HepG2 (cell line): Measurements from ENCODE around the gene KCTD13. TPM values are rescaled to one million over a fixed set of nuclear protein-coding genes. Genes with fewer than 3 reads are reported as not detected.

Experiments used
- ATAC-seq: fragments of 200-7000 bp; cut with Tn5 transposase; 3 replicates; pipeline ENCODE4 v1.9.1; 2020; ENCODE audit warnings: mild to moderate bottlenecking, moderate library complexity
- BruUV-seq: library from RNA; stranded (reverse); fragments of 400-500 nt; replicated peaks from 2 replicates; lab custom pipeline; 2021; lab: Mats Ljungman, UMichigan
- CTCF ChIA-PET: fragments of 300-600 bp; formaldehyde crosslinking; extraction: SDS; loops from one replicate; lab custom pipeline; 2021; ENCODE audit warnings: low total read pairs, inconsistent platforms, low intra/inter-chr PET ratio; lab: Yijun Ruan, JAX
- POLR2A ChIA-PET: fragments of 350-600 bp; sonication (Branson Sonifier 250); formaldehyde crosslinking; loops from one replicate; lab custom pipeline; 2020; ENCODE audit warnings: antibody characterized with exemption, inconsistent platforms; lab: Yijun Ruan, JAX
- DNase-seq: peaks from one replicate; pipeline ENCODE4 v3.0.0-alpha.2; 2015; ENCODE audit warnings: low spot score
- FAIRE-seq: peaks from 3 replicates; lab custom pipeline; 2011; peaks lifted over from hg19 to GRCh38; lab: Jason Lieb, UNC
- H2AFZ ChIP-seq: one replicate; pipeline ENCODE4 v1.6.1; 2011; ENCODE audit warnings: low read length, inconsistent platforms
- H3K27ac ChIP-seq: fragments of 300-600 bp; 3 replicates; pipeline ENCODE4 v1.8.0; 2011; ENCODE audit warnings: mixed run types, mild to moderate bottlenecking, mixed read lengths, low read length, inconsistent platforms; ENCODE audit not compliant: insufficient read depth; ENCODE audit errors: extremely low read length
- H3K27me3 ChIP-seq, 2 experiments: fragments of 200-600 bp in 1 of 2; 2 replicates in 1 of 2; 3 replicates in 1 of 2; pipeline versions ENCODE4 v1.6.0 to v1.8.0; 2011; ENCODE audit warnings: low read length in 2 of 2, mild to moderate bottlenecking in 2 of 2, moderate library complexity in 2 of 2, inconsistent platforms in 1 of 2; ENCODE audit not compliant: insufficient read depth in 2 of 2, control insufficient read depth in 1 of 2
- H3K36me3 ChIP-seq, 2 experiments: fragments of 200-600 bp in 1 of 2; replicated peaks in 1 of 2; 2 replicates in 1 of 2; 3 replicates in 1 of 2; pipeline versions ENCODE4 v1.5.1 to v1.8.0; 2011; ENCODE audit warnings: low read length in 2 of 2, inconsistent platforms in 1 of 2; ENCODE audit not compliant: insufficient read depth in 2 of 2, control insufficient read depth in 1 of 2
- H3K4me1 ChIP-seq: 2 replicates; pipeline ENCODE4 v1.5.1; 2012; ENCODE audit warnings: low read length, inconsistent platforms; ENCODE audit not compliant: insufficient read depth
- H3K4me2 ChIP-seq: 2 replicates; pipeline ENCODE4 v1.6.0; 2011; ENCODE audit warnings: low read depth, low read length, inconsistent platforms
- H3K4me3 ChIP-seq, 3 experiments: fragments of 200-600 bp in 1 of 3; sonication (generic), shearing (Covaris generic) in 1 of 3; replicated peaks in 1 of 3; 2 replicates each; pipeline ENCODE4 v1.5.1; 2011 to 2016; ENCODE audit warnings: low read length in 3 of 3, inconsistent platforms in 2 of 3, low read depth in 2 of 3, mild to moderate bottlenecking in 2 of 3, control low read depth in 1 of 3, mixed read lengths in 1 of 3; ENCODE audit not compliant: insufficient read depth in 1 of 3
- H3K79me2 ChIP-seq: one replicate; pipeline ENCODE4 v1.6.1; 2011; ENCODE audit warnings: low read length, inconsistent platforms; ENCODE audit not compliant: insufficient read depth
- H3K9ac ChIP-seq: 2 replicates; pipeline ENCODE4 v1.6.0; 2011; ENCODE audit warnings: mild to moderate bottlenecking, low read depth, low read length, inconsistent platforms; ENCODE audit not compliant: insufficient read depth
- H3K9me3 ChIP-seq: 2 replicates; pipeline ENCODE4 v1.5.1; 2012; ENCODE audit warnings: mild to moderate bottlenecking, low read length
- H4K20me1 ChIP-seq: 2 replicates; pipeline ENCODE4 v1.6.0; 2011; ENCODE audit warnings: inconsistent platforms, mild to moderate bottlenecking, low read length, moderate library complexity; ENCODE audit not compliant: insufficient read depth
- ATM ChIP-seq: fragments of 450-650 bp; IDR thresholded peaks from 2 replicates; pipeline ENCODE4 v1.7.1; 2017; ENCODE audit warnings: mild to moderate bottlenecking, borderline replicate concordance
- HNRNPLL ChIP-seq: fragments of 200-400 bp; formaldehyde crosslinking; IDR thresholded peaks from 2 replicates; pipeline ENCODE4 v1.6.1; 2017; ENCODE audit warnings: mild to moderate bottlenecking, low read depth, low read length; ENCODE audit not compliant: poor library complexity, severe bottlenecking
- IKZF4 ChIP-seq: sonication (generic); formaldehyde crosslinking; IDR thresholded peaks from 2 replicates; pipeline ENCODE4 v1.5.1; 2020; ENCODE audit warnings: borderline replicate concordance, mild to moderate bottlenecking, low read depth, missing genetic modification reagents; ENCODE audit errors: not compliant biosample characterization
- KLF6 ChIP-seq: IDR thresholded peaks from 2 replicates; pipeline ENCODE4 v1.8.0; 2016; ENCODE audit warnings: missing biosample characterization, missing genetic modification reagents
- MIER3 ChIP-seq: IDR thresholded peaks from 2 replicates; pipeline ENCODE4 v1.6.1; 2016; ENCODE audit warnings: missing compliant biosample characterization, borderline replicate concordance
- NCOA5 ChIP-seq: sonication (generic); formaldehyde crosslinking; IDR thresholded peaks from 2 replicates; pipeline ENCODE4 v1.4.0; 2020; ENCODE audit warnings: missing genetic modification reagents
- RELA ChIP-seq: sonication (generic); formaldehyde crosslinking; IDR thresholded peaks from 2 replicates; pipeline ENCODE4 v1.4.0; 2020; ENCODE audit warnings: missing genetic modification reagents
- SAFB2 ChIP-seq: sonication (generic); formaldehyde crosslinking; IDR thresholded peaks from 2 replicates; pipeline ENCODE4 v1.5.1; 2020; ENCODE audit warnings: missing genetic modification reagents, low read depth, mild to moderate bottlenecking, borderline replicate concordance
- ZNF34 ChIP-seq: sonication (generic); formaldehyde crosslinking; IDR thresholded peaks from 2 replicates; pipeline ENCODE4 v1.4.0; 2020; ENCODE audit warnings: mild to moderate bottlenecking, missing genetic modification reagents, borderline replicate concordance
- ZNF430 ChIP-seq: sonication (generic); formaldehyde crosslinking; IDR thresholded peaks from 2 replicates; pipeline ENCODE4 v1.9.0; 2021; ENCODE audit warnings: mild to moderate bottlenecking, missing genetic modification reagents
- ZNF780A ChIP-seq: sonication (generic); formaldehyde crosslinking; IDR thresholded peaks from 2 replicates; pipeline ENCODE4 v1.8.0; 2022; ENCODE audit warnings: mild to moderate bottlenecking, missing genetic modification reagents, moderate library complexity
- ZNF782 ChIP-seq: sonication (generic); formaldehyde crosslinking; IDR thresholded peaks from 2 replicates; pipeline ENCODE4 v1.4.0; 2020; ENCODE audit warnings: missing genetic modification reagents, mild to moderate bottlenecking, borderline replicate concordance
- ZSCAN5A ChIP-seq: sonication (generic); formaldehyde crosslinking; IDR thresholded peaks from 2 replicates; pipeline ENCODE4 v1.8.0; 2022; ENCODE audit warnings: mild to moderate bottlenecking, missing genetic modification reagents, borderline replicate concordance
- WGBS: methylation state at CpG from one replicate; pipeline ENCODE4 v1.1.6; 2017; ENCODE audit warnings: low lambda C conversion rate; 5-methylcytosine and 5-hydroxymethylcytosine counted together
- in situ Hi-C: cut with HindIII; loops from 2 replicates; pipeline ENCODE4 v1.10.0; 2017; ENCODE audit warnings: low pct_unique_long_range_greater_than_20kb; ENCODE audit not compliant: extremely low pct_ligation_motif_present
- intact Hi-C: fragments of 100-400 bp; cut with micrococcal nuclease; formaldehyde crosslinking; loops from one replicate; pipeline ENCODE4 v1.10.0; 2022; ENCODE audit not compliant: unreplicated experiment
- polyA plus RNA-seq, 8 experiments: library from polyadenylated mRNA; depleted of rRNA in 3 of 8; stranded (reverse) in 7 of 8; unstranded in 1 of 8; fragments of >200 nt; fragmentation: Illumina TruSeq in 4 of 8; extraction: Trizol in 4 of 8; gene quantifications; 2 replicates each; pipeline versions ENCODE4 v1.2.1 to v1.2.3, GENCODE V29; 2011 to 2016; ENCODE audit warnings: low read depth in 4 of 8, missing spikeins in 1 of 8, mixed read lengths in 1 of 8; ENCODE audit not compliant: insufficient read depth in 1 of 8
- total RNA-seq, 5 experiments: library from RNA; depleted of rRNA; stranded (reverse); fragments of >200 nt; fragmentation: Illumina TruSeq; extraction: Trizol; gene quantifications; 2 replicates each; pipeline ENCODE4 v1.2.3, GENCODE V29; 2016; ENCODE audit warnings: low read depth in 1 of 5
- TF ChIP-seq, protein P1 (sequence below), 2 experiments: sonication (generic) in 1 of 2; formaldehyde crosslinking in 1 of 2; IDR thresholded peaks; 2 replicates each; pipeline versions ENCODE4 v1.4.0 to v1.6.1; 2016 to 2020; ENCODE audit warnings: borderline replicate concordance in 1 of 2, low read depth in 1 of 2, mild to moderate bottlenecking in 1 of 2, missing genetic modification reagents in 1 of 2
- TF ChIP-seq, protein P2 (sequence below): sonication (generic); formaldehyde crosslinking; IDR thresholded peaks from 2 replicates; pipeline ENCODE4 v1.4.0; 2020; ENCODE audit warnings: missing genetic modification reagents

The KCTD13 gene
- total and polyA plus RNA-seq, 2 of the 13 experiments (the other 11 are each of a cell fraction or from before 2014, with no cell fraction given), result 6.3 to 14.7 TPM

DNA sequence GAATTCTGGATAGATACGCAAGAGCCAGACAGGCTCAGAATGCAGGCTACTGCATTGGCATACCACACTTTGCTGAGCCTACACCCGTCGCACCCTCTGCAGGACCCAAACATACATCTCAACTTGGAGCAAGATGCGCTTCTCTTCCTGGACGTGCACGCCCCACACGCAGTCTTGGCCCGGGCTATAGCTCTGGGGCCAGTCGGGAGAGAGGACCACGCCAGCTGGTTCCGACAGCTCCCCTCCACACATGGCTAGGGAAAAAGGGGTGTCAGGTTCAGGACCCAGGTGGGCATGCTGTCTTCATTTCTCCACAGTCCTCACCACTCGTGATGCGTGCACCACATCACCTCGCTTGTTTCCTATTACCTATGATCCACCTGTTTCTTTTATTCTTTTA is 47.9 kb downstream of the KCTD13 start:
- CTCF ChIA-PET, result no interaction called here
- in situ Hi-C loops, result no loop called here
- no peak for TF ChIP-seq ATM
- TF ChIP-seq ZNF34 (CRISPR knock-in tag), result no peak
- TF ChIP-seq IKZF4 (CRISPR knock-in tag), result no peak
- no peak for TF ChIP-seq NCOA5 (CRISPR knock-in tag)
- no peak for TF ChIP-seq ZNF782
- TF ChIP-seq ZSCAN5A (CRISPR knock-in tag), result no peak
- TF ChIP-seq RELA (CRISPR knock-in tag), result no peak
- TF ChIP-seq, protein P1, sequence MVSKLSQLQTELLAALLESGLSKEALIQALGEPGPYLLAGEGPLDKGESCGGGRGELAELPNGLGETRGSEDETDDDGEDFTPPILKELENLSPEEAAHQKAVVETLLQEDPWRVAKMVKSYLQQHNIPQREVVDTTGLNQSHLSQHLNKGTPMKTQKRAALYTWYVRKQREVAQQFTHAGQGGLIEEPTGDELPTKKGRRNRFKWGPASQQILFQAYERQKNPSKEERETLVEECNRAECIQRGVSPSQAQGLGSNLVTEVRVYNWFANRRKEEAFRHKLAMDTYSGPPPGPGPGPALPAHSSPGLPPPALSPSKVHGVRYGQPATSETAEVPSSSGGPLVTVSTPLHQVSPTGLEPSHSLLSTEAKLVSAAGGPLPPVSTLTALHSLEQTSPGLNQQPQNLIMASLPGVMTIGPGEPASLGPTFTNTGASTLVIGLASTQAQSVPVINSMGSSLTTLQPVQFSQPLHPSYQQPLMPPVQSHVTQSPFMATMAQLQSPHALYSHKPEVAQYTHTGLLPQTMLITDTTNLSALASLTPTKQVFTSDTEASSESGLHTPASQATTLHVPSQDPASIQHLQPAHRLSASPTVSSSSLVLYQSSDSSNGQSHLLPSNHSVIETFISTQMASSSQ (IDR thresholded peaks at IDR 0.05; ENCODE audit: low read depth), result no peak
- TF ChIP-seq, protein P1 (CRISPR knock-in tag; IDR thresholded peaks at IDR 0.05; ENCODE audit: borderline replicate concordance), result no peak
- no peak for TF ChIP-seq ZNF430 (CRISPR knock-in tag)
- TF ChIP-seq KLF6, result no peak
- TF ChIP-seq, protein P2, sequence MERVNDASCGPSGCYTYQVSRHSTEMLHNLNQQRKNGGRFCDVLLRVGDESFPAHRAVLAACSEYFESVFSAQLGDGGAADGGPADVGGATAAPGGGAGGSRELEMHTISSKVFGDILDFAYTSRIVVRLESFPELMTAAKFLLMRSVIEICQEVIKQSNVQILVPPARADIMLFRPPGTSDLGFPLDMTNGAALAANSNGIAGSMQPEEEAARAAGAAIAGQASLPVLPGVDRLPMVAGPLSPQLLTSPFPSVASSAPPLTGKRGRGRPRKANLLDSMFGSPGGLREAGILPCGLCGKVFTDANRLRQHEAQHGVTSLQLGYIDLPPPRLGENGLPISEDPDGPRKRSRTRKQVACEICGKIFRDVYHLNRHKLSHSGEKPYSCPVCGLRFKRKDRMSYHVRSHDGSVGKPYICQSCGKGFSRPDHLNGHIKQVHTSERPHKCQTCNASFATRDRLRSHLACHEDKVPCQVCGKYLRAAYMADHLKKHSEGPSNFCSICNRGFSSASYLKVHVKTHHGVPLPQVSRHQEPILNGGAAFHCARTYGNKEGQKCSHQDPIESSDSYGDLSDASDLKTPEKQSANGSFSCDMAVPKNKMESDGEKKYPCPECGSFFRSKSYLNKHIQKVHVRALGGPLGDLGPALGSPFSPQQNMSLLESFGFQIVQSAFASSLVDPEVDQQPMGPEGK (CRISPR knock-in tag), result no peak
- TF ChIP-seq HNRNPLL, result no peak
- no peak for TF ChIP-seq SAFB2
- no peak for TF ChIP-seq ZNF780A (CRISPR knock-in tag)
- no peak for TF ChIP-seq MIER3 (CRISPR knock-in tag)

More for the DNA sequence above, 47.9 kb downstream of the KCTD13 start:
- H3K4me1 ChIP-seq, result peaks cover 12% of the 10 kb centered on the region
- no peak for ATAC-seq
- no peak overlapping the region for H3K4me3 ChIP-seq
- FAIRE-seq, result no peak
- intact Hi-C loops, result no loop called here
- POLR2A ChIA-PET, result interaction anchor here (0.6 to 0.7 kb wide), 2 partner anchors 30 to 49 kb away, joined by 3 read pairs; no protein-coding TSS in a partner anchor
- H3K4me2 ChIP-seq, result no peak overlapping the region
- no peaks in the 10 kb centered on the region for H3K9me3 ChIP-seq
- no peak overlapping the region for H2AFZ ChIP-seq
- no peak overlapping the region for H3K27ac ChIP-seq
- DNase-seq, result no peak
- no peaks in the 10 kb centered on the region for H3K27me3 ChIP-seq
- H3K36me3 ChIP-seq, result peaks cover 0 to 7% of the 10 kb centered on the region in 2 experiments; a peak in 3 of 5 replicates
- no peak overlapping the region for H3K9ac ChIP-seq
- H4K20me1 ChIP-seq, result no peaks in the 10 kb centered on the region
- WGBS, result 97% methylated on average over 14 of the region's 14 CpGs
- no TSS peak for BruUV-seq
- no peaks in the 10 kb centered on the region for H3K79me2 ChIP-seq
